HG03378 (cell line): Measurements from ENCODE around the gene GNAI3.

ENCODE experiments used
- ATAC-seq: cut with Tn5 transposase; IDR thresholded peaks from one replicate; pipeline ENCODE4 v1.9.1; 2021; ENCODE audit warnings: mild to moderate bottlenecking, moderate library complexity; ENCODE audit not compliant: unreplicated experiment

Gene GNAI3

DNA sequence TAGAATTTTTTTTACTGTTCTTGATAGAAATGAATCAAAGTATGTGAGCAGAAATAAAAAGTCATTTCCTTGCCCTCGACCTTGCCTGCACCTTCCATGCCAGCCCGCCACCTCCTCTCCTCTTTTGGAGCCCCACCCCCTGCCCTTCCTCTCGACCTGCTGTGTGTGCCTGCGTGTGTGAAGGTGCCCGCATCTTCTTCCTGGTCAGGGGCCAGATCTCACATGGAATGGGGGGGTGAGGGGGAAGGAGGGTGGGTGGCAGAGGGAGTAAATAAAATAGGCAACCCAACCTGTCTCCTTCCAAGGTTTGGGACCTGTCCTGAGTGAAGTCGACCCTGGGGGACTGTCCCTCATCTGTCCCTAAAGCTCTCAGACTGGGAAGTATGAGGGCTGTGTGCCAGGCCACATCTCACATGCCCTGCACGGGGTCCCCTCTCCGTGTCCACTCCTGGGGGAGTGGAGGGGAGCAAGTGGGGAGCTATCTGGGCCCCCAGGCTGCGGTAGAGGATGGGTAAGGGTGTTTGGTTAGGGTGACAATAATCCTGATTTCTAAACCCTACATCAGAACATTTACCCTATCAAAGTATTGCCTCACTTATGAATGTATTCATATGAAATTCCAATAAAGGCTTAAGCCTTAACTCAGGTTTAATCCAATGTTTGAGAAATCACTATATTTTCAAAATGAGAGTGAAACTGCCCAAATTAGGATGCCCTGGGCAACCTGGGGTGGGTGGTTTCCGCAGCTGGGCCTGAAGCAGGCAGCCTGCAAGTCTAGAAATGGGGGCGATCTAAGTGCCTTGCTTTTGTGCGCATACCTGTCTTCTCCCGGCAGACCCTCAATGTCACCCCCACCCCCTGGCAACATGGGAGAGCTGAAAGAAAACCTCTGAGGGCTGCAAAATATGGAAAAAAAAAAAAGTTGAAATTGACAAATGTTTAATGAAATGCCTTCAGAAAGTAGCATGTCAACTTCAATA, 86.6 kb downstream of the GNAI3 start:
- no peak for ATAC-seq

DNA sequence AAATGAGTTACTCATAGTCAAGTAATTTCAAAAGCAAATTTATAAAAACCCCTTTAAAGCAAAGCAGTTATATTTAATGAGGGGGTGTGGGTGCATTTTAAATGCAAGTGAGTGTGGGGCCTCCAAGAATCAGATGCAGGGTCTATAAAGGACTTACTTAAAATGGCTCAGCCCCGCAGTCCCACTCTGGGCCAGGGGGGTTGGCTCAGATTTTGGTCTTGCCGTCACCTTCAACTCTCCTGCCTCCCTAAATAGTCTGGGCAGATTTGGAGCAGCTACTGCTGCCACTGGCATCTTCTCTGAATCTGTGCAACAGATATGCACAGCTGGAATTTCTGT, 87.4 kb downstream of the GNAI3 start:
- no peak for ATAC-seq

DNA sequence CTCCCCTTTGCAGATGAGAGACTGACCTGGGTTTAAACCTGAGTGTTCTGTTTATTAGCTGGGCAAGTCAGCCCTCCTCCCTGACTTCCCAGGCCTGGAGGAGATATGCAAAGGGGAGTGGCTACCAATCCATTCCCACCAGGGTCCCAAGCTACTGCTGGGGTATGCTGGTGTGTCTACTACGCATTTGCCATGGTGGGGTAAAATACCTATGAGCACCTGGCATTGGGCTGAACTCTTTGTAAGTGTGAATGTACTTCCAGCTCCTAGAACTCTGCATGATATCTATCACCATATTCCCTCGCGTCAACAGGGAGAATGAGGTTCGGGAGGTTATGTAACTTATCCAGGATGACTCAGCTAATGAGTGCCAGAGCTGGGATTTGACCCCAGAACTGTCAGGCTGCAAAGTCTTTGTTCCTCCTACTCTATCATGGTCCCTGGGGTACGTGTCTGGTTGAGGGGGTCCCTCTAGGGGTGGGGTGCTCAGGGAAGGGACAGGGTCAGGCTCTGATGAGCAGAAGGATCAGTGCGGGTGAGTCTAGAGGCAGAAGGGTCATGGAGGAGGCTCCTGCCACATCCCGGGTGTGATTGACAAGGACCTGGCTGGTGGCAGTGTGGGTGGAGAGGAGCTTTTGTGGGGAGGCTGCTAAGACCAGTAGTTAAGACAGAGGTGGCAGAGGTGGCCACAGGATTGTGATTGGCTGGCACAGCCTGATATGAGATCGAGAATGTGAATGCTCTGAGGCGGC, 88.0 kb downstream of the GNAI3 start:
- ATAC-seq: no peak

DNA sequence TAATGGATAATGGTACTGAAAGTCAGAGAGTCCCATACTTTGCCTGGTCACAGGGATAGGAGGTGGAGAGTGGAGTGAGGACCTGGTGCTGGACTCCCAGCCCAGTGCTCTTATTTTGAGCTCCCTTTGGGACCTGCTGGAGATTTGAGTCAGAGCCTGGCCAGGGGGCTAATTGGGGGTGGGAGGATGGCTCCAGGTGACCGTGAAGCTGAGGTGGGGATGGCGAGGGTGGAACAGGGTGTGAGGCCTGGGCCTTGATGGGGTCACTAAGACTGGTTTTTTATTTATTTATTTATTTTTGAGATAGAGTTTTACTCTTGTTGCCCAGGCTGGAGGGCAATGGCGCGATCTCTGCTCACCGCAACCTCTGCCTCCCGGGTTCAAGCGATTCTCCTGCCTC, 89.0 kb downstream of the GNAI3 start:
- no peak for ATAC-seq

DNA sequence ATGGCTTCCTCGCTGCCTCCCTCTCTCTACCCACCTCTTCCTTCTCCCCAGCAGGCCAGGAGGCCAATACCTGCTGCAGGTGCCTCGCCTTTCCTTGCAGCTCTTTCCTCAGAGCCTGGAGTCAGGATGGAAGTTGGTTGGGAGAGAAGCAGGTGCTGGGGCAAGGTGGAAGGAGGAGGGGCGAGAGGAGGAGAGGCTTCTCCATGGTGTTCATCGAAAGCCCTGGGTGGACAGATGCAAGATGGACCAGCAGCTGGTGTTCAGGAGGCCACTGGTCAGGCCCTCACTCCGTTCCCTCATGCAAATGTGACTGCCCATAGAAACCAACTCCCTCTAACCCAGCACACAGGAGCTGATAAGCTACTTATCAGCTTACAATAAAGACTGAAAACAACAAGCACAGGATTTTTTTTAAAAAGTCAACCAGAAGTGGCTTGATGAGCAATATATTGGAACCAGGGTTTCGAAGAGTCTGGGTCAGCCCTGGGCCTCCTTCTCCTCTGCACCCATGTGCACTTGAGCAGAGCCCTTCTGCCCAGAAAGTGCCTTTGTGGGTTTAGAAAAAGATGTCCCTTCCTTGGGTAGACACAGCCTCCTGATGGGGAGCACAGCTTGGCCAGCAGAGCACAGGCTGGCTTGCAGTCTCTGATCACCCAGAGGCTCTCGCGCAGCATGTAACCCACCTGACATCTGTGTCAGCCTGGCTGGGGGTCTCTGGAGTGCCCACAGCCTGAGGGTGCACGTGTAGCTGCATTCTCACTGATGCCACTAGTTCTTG, 90.8 kb downstream of the GNAI3 start:
- no peak for ATAC-seq

DNA sequence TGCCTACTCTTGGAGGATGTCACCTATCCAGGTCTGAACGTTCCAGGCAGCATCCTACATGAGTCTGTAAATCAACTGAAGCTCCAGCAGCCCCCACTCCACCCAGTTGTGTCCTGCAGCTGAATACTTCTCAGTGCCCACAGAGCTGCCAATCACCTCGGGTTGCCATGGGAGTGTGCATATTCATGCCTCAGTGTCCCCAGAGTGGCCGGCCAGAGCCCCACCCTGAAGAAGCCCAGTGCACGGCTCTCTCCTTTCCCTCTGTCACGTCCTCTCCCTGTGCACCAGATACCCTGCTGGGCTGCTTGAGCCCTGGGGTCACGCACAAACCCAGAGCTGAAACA, 91.4 kb downstream of the GNAI3 start:
- no peak for ATAC-seq

DNA sequence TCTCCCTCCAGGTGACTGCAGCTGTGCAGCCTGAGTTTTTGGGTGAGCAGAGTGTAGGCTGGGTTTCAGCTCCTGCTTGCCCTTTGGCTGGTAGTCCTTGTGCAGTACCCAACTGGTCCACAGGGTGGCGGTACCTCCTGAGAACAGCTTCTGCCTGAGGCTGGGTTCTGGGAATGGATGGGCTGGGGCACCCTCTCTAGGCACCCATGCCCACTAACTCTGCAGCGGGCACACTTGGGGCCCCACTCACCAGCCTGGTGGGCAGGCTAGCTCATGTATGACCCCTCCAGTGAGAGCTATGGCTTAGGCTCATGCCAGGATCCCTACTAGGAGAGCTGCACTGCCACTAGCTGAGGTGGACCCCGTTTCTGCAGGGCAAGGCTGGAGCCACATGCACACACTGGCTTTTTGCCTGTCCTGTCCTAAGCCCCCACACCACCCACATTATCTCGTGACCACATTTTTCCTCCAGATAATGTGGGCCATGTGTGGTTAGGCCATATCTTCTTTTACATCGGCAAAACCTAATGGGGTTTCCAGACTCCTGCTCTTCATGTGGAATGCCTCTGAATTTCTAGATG, 92.0 kb downstream of the GNAI3 start:
- peak; percentile 61 for ATAC-seq

DNA sequence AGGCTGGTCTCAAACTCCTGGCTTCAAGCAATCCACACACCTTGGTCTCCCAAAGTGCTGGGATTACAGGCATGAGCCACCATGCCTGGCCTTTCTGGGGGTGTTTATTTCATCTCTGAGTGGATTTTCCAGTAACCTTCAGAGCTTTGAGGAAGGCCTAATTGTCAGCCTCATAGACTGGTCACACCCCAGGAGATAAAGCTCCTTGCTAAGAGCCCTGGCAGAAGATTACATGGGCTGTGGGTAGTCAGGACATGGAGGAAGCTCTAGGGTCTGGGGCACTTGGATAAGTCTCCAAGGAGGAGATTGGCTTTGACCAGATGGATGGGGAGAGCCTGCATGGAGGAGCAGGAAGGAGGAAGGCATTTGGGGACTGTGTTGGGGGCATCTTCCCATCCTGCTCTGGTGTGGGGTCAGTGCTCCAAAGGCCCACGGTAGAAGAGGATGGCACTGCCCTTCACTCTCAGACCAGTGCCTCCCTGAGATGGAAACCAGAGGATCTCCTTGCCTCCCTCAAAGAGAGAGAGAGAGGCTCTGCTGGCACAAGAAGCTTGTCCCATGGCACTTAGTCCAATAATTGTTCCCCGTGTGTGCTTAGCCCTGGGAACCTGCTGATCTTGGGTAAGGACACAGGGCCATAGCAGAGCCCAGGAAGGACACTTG, 92.8 kb downstream of the GNAI3 start:
- no peak for ATAC-seq

DNA sequence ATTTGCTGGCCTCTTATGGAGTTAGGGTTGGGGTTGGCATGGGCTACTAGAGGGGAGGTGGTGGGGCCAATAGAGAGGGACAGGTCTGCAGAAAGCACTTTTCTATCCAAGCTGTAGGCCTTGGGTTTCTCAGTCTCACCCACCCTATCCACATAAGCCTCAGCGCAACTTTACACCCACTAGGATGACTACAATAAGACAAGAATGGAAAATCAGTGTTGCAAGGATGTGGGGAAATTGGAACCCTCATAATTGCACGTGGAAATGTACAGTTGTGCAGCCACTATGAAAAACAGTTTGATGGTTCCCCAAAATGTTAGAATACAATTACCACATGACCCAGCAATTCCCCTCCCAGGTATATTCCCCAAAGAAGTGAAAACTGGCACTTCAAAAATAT, 93.4 kb downstream of the GNAI3 start:
- no peak for ATAC-seq

DNA sequence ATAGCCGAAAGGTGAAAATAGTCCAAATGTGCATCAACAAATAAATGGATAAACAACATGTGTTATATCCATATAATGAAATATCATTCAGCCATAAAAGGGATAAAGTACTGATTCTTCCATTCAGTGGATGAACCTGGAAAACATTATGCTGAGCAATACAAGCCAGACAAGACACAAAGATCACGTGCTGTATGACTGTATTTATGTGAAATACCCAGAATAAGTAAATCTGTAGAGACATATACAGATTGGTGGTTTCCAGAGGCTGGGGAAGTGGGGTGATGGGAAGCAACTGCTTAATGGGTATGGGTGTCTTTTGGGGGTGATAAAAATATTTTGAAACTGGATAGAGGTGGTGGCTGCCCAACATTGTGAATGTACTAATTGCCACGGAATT, 94.2 kb downstream of the GNAI3 start:
- no peak for ATAC-seq

DNA sequence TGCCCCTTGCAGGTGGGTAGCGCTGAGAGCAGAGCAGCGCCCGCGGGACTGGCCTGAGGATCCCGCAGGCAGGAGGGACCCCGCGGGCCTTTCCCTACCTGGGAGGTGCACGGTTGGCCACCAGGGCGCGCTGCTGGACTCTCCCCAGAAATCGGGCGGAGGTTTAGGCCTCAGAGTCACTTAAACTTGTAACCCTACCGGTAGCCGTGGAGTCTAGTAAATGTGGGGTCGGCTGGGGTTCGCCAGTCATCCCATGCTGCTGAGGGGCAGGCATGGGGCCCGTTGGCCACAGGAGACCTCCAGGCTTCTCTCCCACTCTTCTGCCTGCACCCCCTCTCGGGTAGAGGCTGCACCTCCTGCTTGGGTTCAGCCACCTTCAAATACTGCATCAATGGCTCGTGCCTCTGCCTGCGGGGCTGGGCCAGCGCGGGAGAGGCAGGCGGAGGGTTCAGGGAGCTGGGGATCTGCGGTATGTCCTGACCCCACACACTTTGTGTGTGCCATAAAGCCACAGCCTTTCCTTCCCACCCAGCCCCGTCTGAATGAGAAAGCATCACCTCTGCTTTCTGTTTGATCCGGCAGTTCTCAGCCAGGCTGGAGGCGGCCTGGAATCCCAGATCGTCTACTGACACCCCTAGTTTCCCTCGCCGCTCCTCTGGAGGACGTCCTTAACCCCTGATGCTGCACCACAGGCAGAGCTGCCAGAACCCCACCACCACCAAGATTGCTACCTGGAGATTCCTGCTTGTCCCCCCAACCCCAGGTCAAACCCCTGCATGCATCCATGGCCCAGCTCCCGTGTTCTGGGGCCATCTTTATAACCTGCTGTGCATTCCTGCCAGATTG, 95.2 kb downstream of the GNAI3 start:
- peak; percentile 74 for ATAC-seq

DNA sequence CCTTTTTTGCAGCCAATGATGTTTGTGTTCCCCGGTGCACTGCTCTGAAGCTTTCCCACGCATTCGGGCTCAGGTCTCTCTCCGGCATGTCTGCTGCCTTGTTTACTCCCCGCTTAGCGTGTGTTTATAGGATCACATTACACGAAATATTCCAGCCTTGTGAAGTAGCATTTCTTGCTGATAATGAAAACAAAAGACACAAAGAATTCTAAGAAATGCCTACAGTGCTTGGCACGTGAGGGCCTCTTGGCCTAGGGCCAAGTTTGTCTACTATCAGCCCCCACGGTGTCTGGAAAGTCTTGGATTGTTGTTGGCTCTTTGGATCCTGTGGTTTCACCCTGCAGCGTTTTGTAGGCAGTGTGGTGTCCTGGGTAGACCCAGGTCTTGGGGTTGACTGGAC, 96.3 kb downstream of the GNAI3 start:
- ATAC-seq: no peak

DNA sequence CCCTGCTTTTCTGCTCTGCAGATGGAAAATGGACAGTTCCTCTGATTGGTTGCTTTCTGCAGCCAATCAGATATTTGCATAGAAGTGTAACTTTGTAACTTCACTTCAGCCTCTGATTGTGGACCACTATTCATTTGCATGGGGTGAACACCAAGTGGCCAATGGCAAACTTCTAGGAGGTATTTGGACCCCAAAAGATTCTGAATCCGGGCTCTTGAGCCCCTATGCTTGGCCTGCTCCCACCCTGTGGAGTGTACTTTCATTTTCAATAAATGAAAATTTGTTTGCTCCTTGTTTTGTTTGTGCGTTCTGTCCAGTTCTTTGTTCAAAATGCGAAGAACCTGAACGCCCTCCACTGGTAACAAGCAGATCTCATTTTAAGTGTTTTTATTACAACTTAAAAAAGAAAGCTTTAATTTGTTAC, 101.1 kb downstream of the GNAI3 start:
- ATAC-seq: no peak

DNA sequence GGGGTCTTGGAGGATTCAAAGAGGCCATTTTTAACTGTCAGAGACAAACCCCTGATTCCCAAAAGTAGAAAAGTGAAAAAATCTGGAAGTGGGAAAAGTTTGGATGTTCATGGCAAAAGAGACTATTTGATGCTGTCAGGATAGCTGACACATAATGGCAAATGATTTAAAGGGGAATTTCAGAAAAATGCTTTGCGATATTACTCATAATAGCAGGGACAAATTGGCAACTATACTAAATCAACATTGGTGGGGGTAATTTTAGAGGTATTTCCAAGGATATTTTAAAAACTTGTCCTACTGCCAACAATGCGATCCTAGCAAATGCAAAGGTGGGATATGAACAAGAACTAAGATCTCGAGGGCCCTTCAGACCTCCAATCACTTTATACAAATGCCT, 102.2 kb downstream of the GNAI3 start:
- no peak for ATAC-seq

DNA sequence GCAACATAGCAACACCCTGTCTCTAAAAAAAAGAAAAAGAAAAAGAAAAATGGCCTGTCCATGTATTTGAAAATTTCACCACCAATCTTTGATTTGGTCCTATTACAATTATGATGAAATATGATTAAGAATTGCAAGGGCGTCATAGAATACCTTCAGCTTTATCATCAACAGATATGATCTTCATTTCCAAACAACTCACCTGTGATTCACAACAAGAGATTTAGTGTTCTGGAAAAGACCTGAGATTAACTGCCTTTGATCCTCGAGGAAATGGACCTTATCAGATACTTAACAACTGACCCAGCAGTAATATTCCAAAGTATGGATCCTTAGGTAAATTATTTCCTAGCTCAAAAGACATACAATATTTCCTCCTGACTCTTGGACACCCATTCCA, 104.0 kb downstream of the GNAI3 start:
- ATAC-seq: no peak

DNA sequence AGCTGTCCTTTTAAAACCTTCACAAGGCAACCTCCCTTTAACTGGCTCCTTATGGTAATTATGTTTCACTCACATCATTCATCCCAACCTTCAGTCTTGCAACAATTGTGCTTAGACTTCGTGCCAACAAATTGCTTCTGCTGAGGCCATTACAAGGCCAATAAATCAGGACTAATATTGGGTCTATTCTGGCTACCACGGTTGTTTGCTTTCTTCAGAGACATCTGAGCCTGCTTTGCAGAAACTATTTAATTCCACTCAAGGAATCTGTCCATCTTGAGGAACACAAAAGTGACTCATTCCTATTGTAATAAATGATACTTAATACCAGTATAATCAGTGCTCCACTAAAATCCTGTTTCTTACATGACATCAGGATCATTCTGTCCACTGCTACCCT, 104.9 kb downstream of the GNAI3 start:
- no peak for ATAC-seq

DNA sequence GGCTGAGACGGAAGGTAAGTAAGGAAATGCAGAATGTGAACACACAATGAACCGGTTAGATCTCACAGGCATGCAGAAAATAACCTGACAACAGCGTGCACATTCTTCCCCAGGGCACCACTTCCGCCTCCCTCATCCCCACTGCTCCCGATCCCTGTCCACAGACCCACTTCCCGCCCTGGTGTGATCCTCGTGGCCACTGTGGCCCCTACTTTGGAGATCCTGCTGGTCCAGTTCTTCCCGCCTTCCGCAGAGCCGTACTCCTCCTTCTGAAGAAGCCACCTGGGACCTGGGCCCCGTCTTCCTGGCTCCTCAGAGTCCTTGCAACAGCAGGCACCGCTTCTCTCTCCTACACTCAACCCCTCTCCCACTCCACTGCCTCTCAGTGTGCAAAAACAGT, 106.1 kb downstream of the GNAI3 start:
- no peak for ATAC-seq

DNA sequence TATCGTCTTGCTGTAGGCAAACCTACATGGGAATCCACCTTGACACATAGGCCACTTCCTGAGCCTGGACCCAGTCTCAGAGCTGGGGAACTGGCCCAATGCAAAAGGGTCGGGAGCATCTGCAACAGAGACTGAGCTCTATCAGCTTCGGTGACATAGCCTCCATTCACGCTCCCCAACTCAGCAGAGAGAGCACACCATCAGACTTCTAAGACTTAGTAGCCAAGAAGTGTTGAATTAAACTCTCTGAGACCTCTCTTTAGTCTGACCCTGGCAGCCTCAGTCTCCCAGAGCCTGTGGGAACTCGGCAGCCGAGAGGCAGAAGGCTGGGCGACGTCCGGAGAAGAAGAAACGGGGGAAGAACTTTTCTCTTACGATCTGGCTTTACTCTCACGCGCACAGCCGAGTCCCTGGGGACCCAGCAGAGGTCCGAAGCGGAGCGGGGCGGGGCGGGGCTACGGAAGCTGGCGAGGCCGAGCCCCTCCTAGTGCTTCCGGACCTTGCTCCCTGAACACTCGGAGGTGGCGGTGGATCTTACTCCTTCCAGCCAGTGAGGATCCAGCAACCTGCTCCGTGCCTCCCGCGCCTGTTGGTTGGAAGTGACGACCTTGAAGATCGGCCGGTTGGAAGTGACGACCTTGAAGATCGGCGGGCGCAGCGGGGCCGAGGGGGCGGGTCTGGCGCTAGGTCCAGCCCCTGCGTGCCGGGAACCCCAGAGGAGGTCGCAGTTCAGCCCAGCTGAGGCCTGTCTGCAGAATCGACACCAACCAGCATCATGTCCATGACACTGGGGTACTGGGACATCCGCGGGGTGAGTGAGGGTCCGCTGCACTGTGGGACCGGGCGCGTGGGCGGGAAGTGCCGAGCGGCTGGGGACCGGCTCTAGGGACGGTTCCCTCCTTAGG, 107.5 kb downstream of the GNAI3 start, which contains the start of gene GSTM4:
TSS of gene GSTM4 (plus strand) at position 485 of the 905 bp plus-strand sequence. CDS start at position 776, 291 bp downstream.
- ATAC-seq: peak; percentile 76

DNA sequence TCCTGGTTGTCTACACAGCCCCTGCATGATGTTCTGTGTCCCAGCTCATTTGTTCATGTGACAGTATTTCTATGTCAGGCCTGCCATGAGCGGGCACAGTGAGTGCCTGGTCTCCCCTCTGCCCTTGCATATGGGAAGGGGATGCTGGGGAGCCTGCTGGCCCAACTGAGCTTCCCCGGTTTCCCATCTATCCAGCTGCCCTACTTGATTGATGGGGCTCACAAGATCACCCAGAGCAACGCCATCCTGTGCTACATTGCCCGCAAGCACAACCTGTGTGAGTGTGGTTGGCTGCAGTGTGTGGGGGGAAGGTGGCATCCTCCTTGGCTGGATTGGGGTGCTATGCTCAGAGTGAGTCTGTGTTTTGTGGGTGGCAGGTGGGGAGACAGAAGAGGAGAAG, 109.0 kb downstream of the GNAI3 start:
- no peak for ATAC-seq
